Dendritic cell treated with granulocyte-macrophage colony-stimulating factor and Interleukin-4, amounts not matched to agents 40 ng/mL and 50 ng/mL, for 4 days (primary cell): ENCODE measurements around the gene APC2.

Source experiments
- H3K27ac Mint-ChIP-seq: one replicate; pipeline ENCODE4 v1.8.0; 2022; ENCODE audit warnings: mild to moderate bottlenecking, mixed read lengths
- H3K27me3 Mint-ChIP-seq: one replicate; pipeline ENCODE4 v1.8.0; 2022; ENCODE audit warnings: mild to moderate bottlenecking, mixed read lengths
- H3K36me3 Mint-ChIP-seq: one replicate; pipeline ENCODE4 v1.8.0; 2022; ENCODE audit warnings: low read depth, mixed read lengths
- H3K4me1 Mint-ChIP-seq: one replicate; pipeline ENCODE4 v1.8.0; 2022; ENCODE audit warnings: low read depth, mixed read lengths
- H3K4me3 Mint-ChIP-seq: one replicate; pipeline ENCODE4 v1.8.0; 2022; ENCODE audit warnings: mild to moderate bottlenecking, moderate library complexity, mixed read lengths
- H3K9me3 Mint-ChIP-seq: one replicate; pipeline ENCODE4 v1.8.0; 2022; ENCODE audit warnings: mixed read lengths
- intact Hi-C: fragments of 100-400 bp; cut with micrococcal nuclease; formaldehyde crosslinking; loops from one replicate; pipeline ENCODE4 v1.15.0; 2022

The APC2 gene

DNA sequence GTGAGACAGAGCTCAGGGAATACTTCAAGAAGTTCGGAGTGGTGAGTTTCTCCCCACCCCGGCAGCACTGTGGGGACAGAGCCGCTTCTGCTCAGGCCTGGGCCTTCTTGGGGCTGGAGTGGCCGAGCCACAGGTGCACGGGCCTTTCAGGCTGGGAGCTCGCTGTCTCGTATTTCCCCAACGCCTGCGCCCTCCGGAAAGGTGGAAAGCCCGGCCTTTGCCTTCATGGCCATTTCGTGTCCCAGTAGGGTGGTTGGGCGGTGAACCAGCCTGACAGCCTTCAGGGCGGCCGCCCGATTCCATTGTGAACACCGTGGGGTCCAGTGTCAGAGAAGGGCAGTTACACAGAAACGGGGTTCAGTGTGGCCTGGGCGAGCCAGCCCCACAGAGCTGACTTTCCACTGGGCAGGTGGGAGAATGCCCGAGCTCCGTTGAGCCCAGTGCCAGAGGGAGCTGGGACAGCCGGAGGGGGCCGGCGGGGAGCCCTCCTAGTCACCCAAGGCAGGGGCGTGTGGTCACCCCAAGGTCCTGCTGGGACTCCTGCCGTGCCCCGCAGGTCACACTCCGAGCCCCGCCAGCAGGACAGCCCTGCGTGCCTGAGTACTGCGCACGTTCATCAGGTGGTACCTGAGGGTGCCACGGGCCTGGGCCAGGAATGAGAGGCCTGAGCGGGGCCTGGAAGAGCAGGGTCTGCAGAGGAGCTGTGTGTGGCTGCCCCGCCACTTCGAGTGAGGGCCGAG lies 28.5 kb upstream of the APC2 start:
- H3K27me3 Mint-ChIP-seq = no peaks in the 10 kb centered on the region
- no peak overlapping the region for H3K27ac Mint-ChIP-seq
- peaks cover 15% of the 10 kb centered on the region for H3K4me1 Mint-ChIP-seq
- no peaks in the 10 kb centered on the region for H3K9me3 Mint-ChIP-seq
- intact Hi-C loops = no loop called here
- H3K36me3 Mint-ChIP-seq = peaks cover 100% of the 10 kb centered on the region
- no peak overlapping the region for H3K4me3 Mint-ChIP-seq

DNA sequence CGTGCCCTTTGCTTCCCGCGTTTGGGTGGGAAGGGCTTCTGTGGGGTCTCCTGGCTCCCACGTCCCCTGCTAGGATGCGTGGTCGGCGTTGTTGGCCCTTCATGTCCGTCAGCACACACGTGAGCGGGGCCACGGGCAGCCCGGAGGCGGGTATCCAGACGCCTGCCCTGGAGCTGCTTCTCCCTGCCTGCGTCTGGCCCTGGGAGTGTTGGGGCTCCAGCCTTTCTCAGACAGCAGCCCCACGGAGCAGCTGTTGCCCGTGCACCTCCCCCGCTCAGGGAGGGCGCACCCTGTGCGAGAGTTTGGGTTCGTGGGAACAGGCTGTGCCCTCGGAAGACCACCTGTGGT lies 28.0 kb upstream of the APC2 start:
- peaks cover 100% of the 10 kb centered on the region for H3K36me3 Mint-ChIP-seq
- no peak overlapping the region for H3K4me3 Mint-ChIP-seq
- H3K9me3 Mint-ChIP-seq = no peaks in the 10 kb centered on the region
- intact Hi-C loops = no loop called here
- H3K4me1 Mint-ChIP-seq = peaks cover 9% of the 10 kb centered on the region
- peak overlapping the region; percentile 50 for H3K27ac Mint-ChIP-seq
- H3K27me3 Mint-ChIP-seq = no peaks in the 10 kb centered on the region

DNA sequence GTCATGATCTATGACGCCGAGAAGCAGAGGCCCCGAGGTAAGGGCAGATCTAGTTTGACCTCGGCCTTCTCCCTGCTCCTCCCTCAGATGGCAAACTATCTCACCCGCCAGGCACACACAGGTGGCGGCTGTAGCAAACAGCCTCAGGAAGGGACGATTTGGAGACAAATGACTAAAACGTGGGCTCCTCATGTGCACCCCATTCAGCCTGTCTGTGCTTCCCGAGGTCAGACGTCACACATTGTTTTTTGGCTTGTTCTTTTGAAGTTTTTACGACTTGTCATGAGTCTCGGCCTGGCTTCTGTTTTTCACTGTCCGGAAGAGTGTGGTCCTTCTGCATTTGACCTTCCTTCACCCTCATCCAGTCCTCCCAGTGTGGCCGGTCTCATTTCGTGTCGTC lies 27.6 kb upstream of the APC2 start:
- peaks cover 100% of the 10 kb centered on the region for H3K36me3 Mint-ChIP-seq
- peaks cover 5% of the 10 kb centered on the region for H3K4me1 Mint-ChIP-seq
- intact Hi-C loops = no loop called here
- no peaks in the 10 kb centered on the region for H3K9me3 Mint-ChIP-seq
- no peak overlapping the region for H3K4me3 Mint-ChIP-seq
- H3K27ac Mint-ChIP-seq = peak overlapping the region; percentile 50
- H3K27me3 Mint-ChIP-seq = no peaks in the 10 kb centered on the region

DNA sequence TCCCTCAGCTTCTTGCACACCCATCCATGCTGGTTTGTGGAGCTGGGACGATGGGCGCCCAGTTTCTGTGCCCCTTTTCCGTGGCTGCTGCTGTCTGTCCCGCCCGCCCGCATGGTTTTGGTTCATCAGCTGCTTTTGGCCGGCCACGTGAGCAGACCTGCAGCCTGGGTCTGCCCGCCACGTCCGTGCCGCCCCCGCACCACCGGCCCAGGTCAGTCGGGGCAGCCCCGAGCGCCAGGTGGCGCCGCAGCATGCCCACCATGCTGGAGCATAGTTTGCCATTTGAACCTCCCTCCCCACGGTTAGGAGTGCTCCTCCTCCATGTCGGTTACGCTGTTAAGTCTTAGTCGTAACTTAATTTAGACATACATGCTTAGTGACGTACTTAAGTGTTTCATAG lies 27.0 kb upstream of the APC2 start:
- no peaks in the 10 kb centered on the region for H3K9me3 Mint-ChIP-seq
- H3K27ac Mint-ChIP-seq = peak overlapping the region; percentile 50
- intact Hi-C loops = no loop called here
- H3K4me1 Mint-ChIP-seq = no peaks in the 10 kb centered on the region
- H3K36me3 Mint-ChIP-seq = peaks cover 100% of the 10 kb centered on the region
- no peak overlapping the region for H3K4me3 Mint-ChIP-seq
- no peaks in the 10 kb centered on the region for H3K27me3 Mint-ChIP-seq

DNA sequence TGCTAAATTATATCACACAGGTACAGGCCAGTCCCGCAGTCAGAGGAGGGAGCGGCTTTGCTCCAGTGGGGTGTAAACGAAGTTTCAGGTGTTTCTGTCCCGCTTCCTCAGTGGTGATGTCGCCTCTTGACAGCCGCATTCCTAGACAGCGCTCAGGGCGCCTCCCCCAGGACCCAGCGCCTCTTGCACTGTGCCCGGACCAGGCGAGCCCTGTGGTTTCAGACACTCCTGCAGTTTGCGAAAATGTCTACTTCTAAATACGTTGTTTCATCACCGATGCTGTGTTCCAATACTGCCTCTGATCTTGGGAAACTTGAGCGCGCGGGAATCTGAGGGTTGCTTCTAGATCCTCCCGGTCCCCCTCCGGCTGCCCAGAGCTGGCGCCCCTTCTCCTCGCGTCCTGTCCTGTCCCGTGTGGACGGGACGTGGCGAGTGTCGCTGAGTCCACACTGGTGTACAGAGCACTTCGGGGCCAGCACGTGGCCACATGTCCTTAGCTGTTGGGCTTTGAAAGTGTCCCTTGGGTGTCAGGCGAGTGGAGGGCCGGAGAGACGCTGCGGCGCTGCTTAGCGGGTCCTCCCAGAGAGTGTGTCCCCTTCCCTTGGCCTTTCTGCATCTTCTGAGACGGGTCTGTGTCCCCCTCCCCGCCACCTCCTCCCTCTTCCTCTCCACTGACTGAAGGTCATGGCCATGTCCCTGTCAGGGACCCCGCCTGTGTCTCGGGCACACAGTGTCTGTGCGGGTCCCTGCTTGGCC lies 26.3 kb upstream of the APC2 start:
- intact Hi-C loops = no loop called here
- peaks cover 100% of the 10 kb centered on the region for H3K36me3 Mint-ChIP-seq
- no peaks in the 10 kb centered on the region for H3K27me3 Mint-ChIP-seq

DNA sequence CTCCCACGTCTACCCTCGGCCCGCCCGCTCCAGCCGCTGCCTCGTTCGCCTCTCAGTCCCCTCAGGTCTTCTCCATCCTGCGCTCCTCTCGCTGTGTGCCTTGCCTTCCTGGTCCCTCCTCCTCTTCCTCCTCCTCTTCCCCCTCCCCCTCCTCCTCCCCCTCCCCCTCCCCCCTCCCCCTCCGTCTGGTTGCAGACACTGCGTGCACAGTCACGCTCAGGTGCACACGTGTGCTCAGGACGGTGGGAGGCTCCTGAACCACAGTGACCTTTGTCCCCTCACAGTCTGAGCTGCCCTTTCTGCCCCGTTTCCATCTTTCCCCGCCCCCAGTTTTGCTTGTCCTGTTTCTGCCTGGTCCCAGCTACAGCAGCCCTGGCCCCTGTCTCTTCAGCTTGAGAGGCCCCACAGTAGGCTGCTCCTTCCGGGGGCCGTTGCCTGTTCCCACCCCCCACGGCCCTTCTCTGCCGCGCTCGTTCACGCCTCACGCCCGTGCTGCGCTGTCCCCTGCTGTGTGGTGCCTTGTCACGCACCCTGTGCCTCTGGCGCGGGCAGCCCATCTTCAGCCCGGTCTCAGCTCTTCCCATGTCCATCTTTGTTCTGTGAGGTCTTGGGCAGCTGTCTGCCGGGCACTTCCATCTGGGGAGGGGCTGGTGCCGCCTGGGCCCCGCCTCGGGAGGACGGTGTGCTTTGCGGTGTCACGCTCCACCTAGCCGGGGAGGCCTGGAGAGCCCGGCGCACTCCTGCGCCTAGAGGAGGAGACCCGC lies 25.5 kb upstream of the APC2 start:
- no peaks in the 10 kb centered on the region for H3K27me3 Mint-ChIP-seq
- H3K36me3 Mint-ChIP-seq = peaks cover 100% of the 10 kb centered on the region
- intact Hi-C loops = no loop called here
- no peaks in the 10 kb centered on the region for H3K4me1 Mint-ChIP-seq
- H3K4me3 Mint-ChIP-seq = no peak overlapping the region
- peak overlapping the region; percentile 26 for H3K27ac Mint-ChIP-seq
- H3K9me3 Mint-ChIP-seq = no peaks in the 10 kb centered on the region

More for the DNA sequence above, 26.3 kb upstream of the APC2 start:
- peak overlapping the region; percentile 26 for H3K27ac Mint-ChIP-seq
- no peak overlapping the region for H3K4me3 Mint-ChIP-seq
- H3K9me3 Mint-ChIP-seq = no peaks in the 10 kb centered on the region
- no peaks in the 10 kb centered on the region for H3K4me1 Mint-ChIP-seq

DNA sequence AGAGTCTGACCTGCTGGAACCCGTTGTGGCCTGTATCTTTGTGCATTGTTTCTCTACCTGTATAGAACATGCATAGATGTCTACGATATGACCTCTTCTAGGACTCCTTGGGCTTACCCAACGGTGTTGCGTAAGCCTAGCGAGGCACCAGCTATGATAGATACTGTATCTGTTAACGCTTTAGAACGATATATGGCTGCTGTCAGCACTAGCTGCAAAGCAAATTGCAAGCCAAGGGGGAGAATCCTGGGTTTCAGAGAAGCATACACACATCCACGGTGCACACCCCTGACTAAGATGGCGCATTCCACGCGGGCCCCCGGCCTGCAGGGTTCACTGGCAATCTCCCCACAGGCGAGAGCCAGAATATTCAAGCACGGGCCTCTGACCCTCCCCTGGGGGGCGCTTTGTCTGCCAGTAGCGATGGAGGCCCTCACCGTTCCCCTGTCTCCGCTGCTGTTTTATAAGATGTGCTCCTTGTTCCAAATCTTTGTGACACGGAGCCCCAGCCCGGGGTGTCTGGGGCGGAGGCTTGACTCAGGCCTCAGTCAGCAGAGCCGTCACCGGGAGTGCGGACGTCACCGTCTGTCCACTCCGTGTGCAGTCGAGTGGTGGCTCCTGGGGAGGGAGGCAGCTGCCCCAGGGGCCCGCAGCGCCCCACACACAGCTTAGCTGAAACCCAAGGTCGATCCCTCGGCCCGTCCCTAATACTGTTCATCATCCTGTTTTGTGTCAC lies 24.7 kb upstream of the APC2 start:
- Mint-ChIP-seq H3K9me3 (no peaks in the 10 kb centered on the region), H3K27me3 (no peaks in the 10 kb centered on the region), H3K36me3 (peaks cover 100% of the 10 kb centered on the region), H3K4me1 (no peaks in the 10 kb centered on the region), H3K4me3 (no peak overlapping the region), H3K27ac (no peak overlapping the region)
- intact Hi-C loops = no loop called here

DNA sequence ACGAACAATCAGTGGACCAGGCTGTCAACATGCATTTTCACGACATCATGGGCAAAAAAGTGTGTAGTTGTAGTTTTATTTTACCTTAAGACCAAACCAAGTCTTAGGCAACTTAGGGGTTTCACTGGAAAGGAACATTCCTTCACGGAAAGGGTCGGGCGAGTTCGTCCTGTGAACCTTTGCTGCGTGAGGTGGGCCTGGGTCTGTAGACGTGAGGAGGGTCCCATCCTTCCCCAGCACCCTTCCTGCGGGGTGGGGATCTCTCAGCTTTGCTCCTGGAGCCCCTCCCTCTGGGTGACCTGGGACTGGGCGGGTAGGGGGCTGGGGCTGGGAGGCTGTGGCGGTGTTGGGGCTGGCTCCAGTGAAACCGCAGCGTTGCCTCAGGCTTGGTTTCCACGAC lies 24.0 kb upstream of the APC2 start:
- peaks cover 100% of the 10 kb centered on the region for H3K36me3 Mint-ChIP-seq
- H3K27ac Mint-ChIP-seq = no peak overlapping the region
- no peak overlapping the region for H3K4me3 Mint-ChIP-seq
- no peaks in the 10 kb centered on the region for H3K9me3 Mint-ChIP-seq
- no peaks in the 10 kb centered on the region for H3K27me3 Mint-ChIP-seq
- no peaks in the 10 kb centered on the region for H3K4me1 Mint-ChIP-seq
- intact Hi-C loops = no loop called here

DNA sequence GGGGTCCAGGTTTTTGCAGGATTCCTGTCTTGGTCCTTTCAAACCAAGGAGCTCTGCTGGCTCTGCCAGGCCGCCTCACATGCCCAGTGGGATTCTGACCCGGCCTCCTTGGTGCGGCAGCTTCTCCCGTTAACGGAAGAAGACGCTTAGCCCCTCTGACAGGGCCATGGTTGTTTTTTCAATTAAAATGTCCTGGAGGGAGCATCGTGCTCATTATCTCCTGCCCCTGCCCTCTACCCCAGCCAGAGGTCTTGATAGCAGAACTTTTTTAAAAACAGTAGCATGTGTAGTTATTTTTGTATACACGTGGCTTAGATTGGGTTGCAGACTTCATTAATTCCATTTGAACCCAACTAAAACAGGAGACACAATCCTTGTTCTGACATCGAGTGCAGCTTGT lies 23.2 kb upstream of the APC2 start:
- Mint-ChIP-seq H3K9me3 (no peaks in the 10 kb centered on the region), H3K27ac (no peak overlapping the region), H3K36me3 (peaks cover 100% of the 10 kb centered on the region), H3K4me3 (no peak overlapping the region), H3K27me3 (no peaks in the 10 kb centered on the region), H3K4me1 (no peaks in the 10 kb centered on the region)
- intact Hi-C loops = no loop called here

DNA sequence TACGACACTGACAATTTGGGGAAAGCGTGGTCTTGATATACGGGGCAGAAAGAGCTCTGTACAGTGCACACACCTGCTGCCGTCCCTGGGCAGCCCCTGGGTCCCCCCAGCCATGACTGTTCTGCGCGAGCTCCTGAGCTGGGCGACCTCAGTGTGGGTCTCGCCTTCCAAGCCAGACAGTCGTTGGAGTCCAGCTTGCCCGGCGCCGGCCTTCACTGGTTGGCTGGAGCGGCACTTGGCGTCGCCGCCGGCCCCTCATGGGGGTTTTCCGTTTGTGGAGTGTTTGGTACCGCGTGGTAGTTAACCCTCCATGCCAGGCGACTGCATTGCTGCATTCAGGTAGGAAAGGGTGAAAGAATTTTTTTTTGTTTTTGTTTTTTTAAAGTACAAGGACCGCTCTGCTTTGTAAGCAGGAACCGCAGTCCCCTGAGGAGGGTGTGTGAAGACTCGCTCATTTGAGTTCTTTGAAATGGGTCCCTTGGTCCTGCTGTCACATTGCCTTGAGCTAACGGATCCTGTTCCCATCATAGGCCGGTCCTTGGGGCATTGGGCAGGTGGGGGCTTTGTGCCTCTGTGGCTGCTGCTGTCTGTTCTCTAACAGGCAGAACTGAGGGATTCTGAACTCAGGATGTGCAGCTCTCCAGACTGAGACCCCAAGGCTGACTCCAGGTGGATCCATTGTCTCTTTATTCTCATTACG lies 22.6 kb upstream of the APC2 start:
- no peaks in the 10 kb centered on the region for H3K4me1 Mint-ChIP-seq
- H3K27ac Mint-ChIP-seq = no peak overlapping the region
- H3K36me3 Mint-ChIP-seq = peaks cover 100% of the 10 kb centered on the region
- H3K9me3 Mint-ChIP-seq = no peaks in the 10 kb centered on the region
- no peaks in the 10 kb centered on the region for H3K27me3 Mint-ChIP-seq
- no peak overlapping the region for H3K4me3 Mint-ChIP-seq
- intact Hi-C loops = no loop called here

DNA sequence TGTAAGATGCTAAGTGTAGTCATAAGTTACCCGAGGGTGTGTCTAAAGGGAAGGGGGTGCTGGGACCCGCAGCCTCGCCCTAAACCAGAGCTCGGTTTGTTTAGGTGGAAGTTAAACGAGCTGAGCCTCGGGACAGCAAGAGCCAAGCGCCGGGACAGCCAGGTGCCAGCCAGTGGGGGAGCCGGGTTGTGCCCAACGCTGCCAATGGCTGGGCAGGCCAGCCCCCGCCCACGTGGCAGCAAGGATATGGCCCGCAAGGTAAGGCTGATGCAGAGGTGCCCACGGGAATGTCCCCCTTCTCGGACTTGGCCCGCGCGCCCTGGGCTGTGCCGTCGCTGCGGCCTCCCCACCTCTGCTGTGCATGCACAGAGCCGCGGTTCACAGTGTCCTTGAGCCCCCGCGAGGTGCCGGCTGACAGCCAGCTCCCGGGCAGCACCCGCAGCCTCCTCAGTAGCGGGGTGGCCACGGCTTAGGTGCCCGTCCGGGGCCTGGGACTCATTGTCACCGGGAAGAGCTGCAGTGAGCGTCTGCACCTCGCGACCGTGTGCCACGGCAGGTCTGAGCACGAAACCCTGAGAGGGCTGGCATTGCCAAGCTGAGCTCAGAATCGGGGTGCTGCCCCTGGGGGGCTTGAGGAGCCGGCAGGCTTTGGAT lies 21.1 kb upstream of the APC2 start:
- H3K4me3 Mint-ChIP-seq = no peak overlapping the region

DNA sequence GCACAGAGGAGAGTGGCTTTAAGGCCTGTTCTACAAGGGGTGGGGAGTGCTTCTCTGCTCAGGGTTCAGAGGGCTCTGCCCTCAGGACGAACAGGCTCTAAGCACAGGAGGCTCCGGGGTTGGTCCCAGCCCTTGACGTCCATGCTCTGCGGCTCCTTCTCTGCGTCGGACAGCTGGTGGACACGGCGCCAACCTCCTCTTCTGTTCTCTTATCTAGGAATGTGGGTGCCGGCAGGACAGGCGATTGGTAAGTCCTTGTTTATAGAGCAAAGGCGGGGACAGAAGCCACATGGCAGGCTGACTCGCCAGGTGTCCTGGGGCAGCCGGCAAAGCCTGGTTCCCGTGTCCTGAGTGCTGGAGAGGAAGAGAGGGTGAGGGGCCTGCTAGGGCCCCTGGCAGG lies 20.2 kb upstream of the APC2 start:
- H3K27ac Mint-ChIP-seq = no peak overlapping the region
- intact Hi-C loops = no loop called here
- no peaks in the 10 kb centered on the region for H3K9me3 Mint-ChIP-seq

More for the DNA sequence above, 21.1 kb upstream of the APC2 start:
- Mint-ChIP-seq H3K27me3 (no peaks in the 10 kb centered on the region), H3K36me3 (peaks cover 100% of the 10 kb centered on the region), H3K27ac (no peak overlapping the region), H3K4me1 (peaks cover 2% of the 10 kb centered on the region), H3K9me3 (no peaks in the 10 kb centered on the region)
- intact Hi-C loops = no loop called here

DNA sequence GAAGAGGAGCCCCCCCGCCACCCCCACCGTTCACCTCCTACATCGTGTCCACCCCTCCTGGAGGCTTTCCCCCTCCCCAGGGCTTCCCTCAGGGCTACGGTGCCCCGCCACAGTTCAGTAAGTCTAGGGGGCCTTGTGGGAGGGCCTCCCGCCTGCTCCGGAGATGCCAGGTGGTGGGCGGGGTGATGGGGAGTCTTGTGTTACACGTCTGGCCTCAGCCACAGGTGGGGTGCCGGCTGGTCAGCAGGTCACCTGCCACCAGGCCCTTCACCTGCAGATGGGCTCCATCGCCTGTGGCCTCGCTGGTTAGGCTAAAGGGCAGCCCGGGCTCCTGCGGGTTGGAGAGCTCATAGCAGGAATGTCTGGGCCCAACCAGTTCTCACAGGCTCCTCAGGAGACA lies 19.7 kb upstream of the APC2 start:
- Mint-ChIP-seq H3K4me1 (peaks cover 8% of the 10 kb centered on the region), H3K36me3 (peaks cover 100% of the 10 kb centered on the region), H3K4me3 (no peak overlapping the region), H3K27ac (no peak overlapping the region), H3K9me3 (no peaks in the 10 kb centered on the region), H3K27me3 (no peaks in the 10 kb centered on the region)
- intact Hi-C loops = no loop called here

More for the DNA sequence above, 20.2 kb upstream of the APC2 start:
- Mint-ChIP-seq H3K27me3 (no peaks in the 10 kb centered on the region), H3K36me3 (peaks cover 100% of the 10 kb centered on the region), H3K4me1 (peaks cover 5% of the 10 kb centered on the region), H3K4me3 (no peak overlapping the region)
